Prostate gland (tissue), 2 donors: ENCODE measurements around the gene FOXN1. TPM values are rescaled to one million over a fixed set of nuclear protein-coding genes. Genes with fewer than 3 reads are reported as not detected.

Experiments
- DNase-seq: peaks from one replicate; pipeline ENCODE4 v3.0.0-alpha.2; 2019; ENCODE audit warnings: low spot score
- H3K27ac ChIP-seq, 2 donors: fragments of 200-600 bp; sonication (generic); 2 replicates each; pipeline ENCODE4 v1.5.1; 2017 to 2019
- H3K27me3 ChIP-seq: fragments of 200-600 bp; sonication (generic); replicated peaks from 2 replicates; pipeline ENCODE4 v1.5.1; 2019; ENCODE audit not compliant: insufficient read depth
- H3K36me3 ChIP-seq, 2 donors: fragments of 200-600 bp; sonication (generic); 1 replicate in 1 of 2; 2 replicates in 1 of 2; pipeline versions ENCODE4 v1.5.1 to v1.8.1; 2017 to 2019
- H3K4me1 ChIP-seq: fragments of 200-600 bp; sonication (generic); replicated peaks from 2 replicates; pipeline ENCODE4 v1.5.1; 2019
- H3K4me3 ChIP-seq, 2 donors: fragments of 200-600 bp; sonication (generic); 2 replicates each; pipeline ENCODE4 v1.5.1; 2017 to 2019
- H3K9me3 ChIP-seq: fragments of 200-600 bp; sonication (generic); 2 replicates; pipeline ENCODE4 v1.5.1; 2017
- CTCF ChIP-seq, 4 experiments: fragments of 200-600 bp in 2 of 4; fragments of 450-650 bp in 2 of 4; sonication (generic) in 2 of 4; IDR thresholded peaks; 1 replicate in 3 of 4; 2 replicates in 1 of 4; pipeline ENCODE4 v1.5.1; 2016 to 2019; ENCODE audit warnings: antibody characterized with exemption in 4 of 4, mild to moderate bottlenecking in 2 of 4, moderate library complexity in 2 of 4
- POLR2A ChIP-seq: fragments of 450-650 bp; IDR thresholded peaks from one replicate; pipeline ENCODE4 v1.6.1; 2016; ENCODE audit warnings: antibody characterized with exemption, mild to moderate bottlenecking
- POLR2AphosphoS5 ChIP-seq: sonication (generic); formaldehyde crosslinking; IDR thresholded peaks from one replicate; pipeline ENCODE4 v1.6.1; 2017; ENCODE audit warnings: antibody characterized with exemption
- WGBS: methylation state at CpG from one replicate; pipeline ENCODE4 v1.1.5; 2018; 5-methylcytosine and 5-hydroxymethylcytosine counted together
- intact Hi-C: fragments of 100-400 bp; cut with DNase I; formaldehyde crosslinking; loops from one replicate; pipeline ENCODE4 v1.14.2; 2022
- total RNA-seq, 2 donors: library from RNA; depleted of rRNA; stranded (reverse); fragments of >200 nt; gene quantifications; one replicate each; pipeline ENCODE4 v1.1.0, GENCODE V29; 2016

Gene FOXN1
- total RNA-seq, 2 donors from 2014 or later = 0.64 to 1.2 TPM

GRCh38 chr17:28526381-28526780 is 20.2 kb downstream of the FOXN1 start:
- Histone ChIP-seq H3K27me3 (no peaks in the 10 kb centered on the region), H3K36me3 (no peaks in the 10 kb centered on the region), H3K9me3 (no peaks in the 10 kb centered on the region), H3K4me1 (peaks cover 30% of the 10 kb centered on the region), H3K4me3 (no peak overlapping the region), H3K27ac (peak overlapping the region; percentile 70 to 73)
- 72% methylated on average over 8 of the region's 8 CpGs for WGBS
- intact Hi-C loops = no loop called here
- TF ChIP-seq POLR2AphosphoS5 = no peak
- no peak for TF ChIP-seq CTCF (IDR thresholded peaks at IDR 0.05)
- no peak for TF ChIP-seq POLR2A
- DNase-seq = no peak

- intact Hi-C loops = no loop called here
- Histone ChIP-seq H3K9me3 (no peaks in the 10 kb centered on the region), H3K27ac (peak overlapping the region; percentile 70 to 73), H3K4me3 (no peak overlapping the region), H3K4me1 (peaks cover 30% of the 10 kb centered on the region), H3K27me3 (no peaks in the 10 kb centered on the region), H3K36me3 (no peaks in the 10 kb centered on the region)
- 79% methylated on average over 2 of the region's 2 CpGs for WGBS
- no peak for DNase-seq
- TF ChIP-seq POLR2AphosphoS5 = no peak
- TF ChIP-seq POLR2A = no peak
- TF ChIP-seq CTCF (IDR thresholded peaks at IDR 0.05) = no peak
Observed at GRCh38 chr17:28527181-28527681, 21.1 kb downstream of the FOXN1 start.

- WGBS = 52% methylated on average over 2 of the region's 2 CpGs
- H3K4me3 ChIP-seq = no peak overlapping the region
- peak overlapping the region; percentile 70 to 73 for H3K27ac ChIP-seq
- H3K9me3 ChIP-seq = no peaks in the 10 kb centered on the region
- H3K36me3 ChIP-seq = no peaks in the 10 kb centered on the region
- peak; percentile 92 for DNase-seq
- TF ChIP-seq POLR2A = peak; percentile 30
- TF ChIP-seq CTCF (IDR thresholded peaks at IDR 0.05) = no peak
- TF ChIP-seq POLR2AphosphoS5 = peak; percentile 95
- H3K27me3 ChIP-seq = no peaks in the 10 kb centered on the region
- intact Hi-C loops = no loop called here
- peaks cover 30% of the 10 kb centered on the region for H3K4me1 ChIP-seq
Observed at GRCh38 chr17:28527859-28528258, 21.7 kb downstream of the FOXN1 start.

- 67% methylated on average over 8 of the region's 9 CpGs for WGBS
- Histone ChIP-seq H3K27ac (peak overlapping the region; percentile 70 to 73), H3K4me3 (no peak overlapping the region), H3K27me3 (no peaks in the 10 kb centered on the region), H3K36me3 (no peaks in the 10 kb centered on the region), H3K4me1 (peaks cover 30% of the 10 kb centered on the region), H3K9me3 (no peaks in the 10 kb centered on the region)
- no peak for DNase-seq
- no peak for TF ChIP-seq CTCF (IDR thresholded peaks at IDR 0.05)
- TF ChIP-seq POLR2A = no peak
- TF ChIP-seq POLR2AphosphoS5 = no peak
- intact Hi-C loops = no loop called here
Observed at GRCh38 chr17:28528327-28529012, 22.3 kb downstream of the FOXN1 start.

- intact Hi-C loops = no loop called here
- WGBS = 96% methylated on average over 3 of the region's 3 CpGs
- Histone ChIP-seq H3K36me3 (no peaks in the 10 kb centered on the region), H3K4me3 (no peak overlapping the region), H3K27me3 (no peaks in the 10 kb centered on the region), H3K9me3 (no peaks in the 10 kb centered on the region), H3K4me1 (peaks cover 30% of the 10 kb centered on the region), H3K27ac (no peak overlapping the region)
- no peak for DNase-seq
- TF ChIP-seq CTCF (IDR thresholded peaks at IDR 0.05) = no peak
- TF ChIP-seq POLR2A = no peak
- TF ChIP-seq POLR2AphosphoS5 = no peak
Observed at GRCh38 chr17:28529013-28529400, 22.9 kb downstream of the FOXN1 start.
